ENCODE results near the gene ABCC1.

The ABCC1 gene

GRCh38 chr16:16105646-16106045, 156.2 kb downstream of the ABCC1 start:
- TF ChIP-seq, protein P1, sequence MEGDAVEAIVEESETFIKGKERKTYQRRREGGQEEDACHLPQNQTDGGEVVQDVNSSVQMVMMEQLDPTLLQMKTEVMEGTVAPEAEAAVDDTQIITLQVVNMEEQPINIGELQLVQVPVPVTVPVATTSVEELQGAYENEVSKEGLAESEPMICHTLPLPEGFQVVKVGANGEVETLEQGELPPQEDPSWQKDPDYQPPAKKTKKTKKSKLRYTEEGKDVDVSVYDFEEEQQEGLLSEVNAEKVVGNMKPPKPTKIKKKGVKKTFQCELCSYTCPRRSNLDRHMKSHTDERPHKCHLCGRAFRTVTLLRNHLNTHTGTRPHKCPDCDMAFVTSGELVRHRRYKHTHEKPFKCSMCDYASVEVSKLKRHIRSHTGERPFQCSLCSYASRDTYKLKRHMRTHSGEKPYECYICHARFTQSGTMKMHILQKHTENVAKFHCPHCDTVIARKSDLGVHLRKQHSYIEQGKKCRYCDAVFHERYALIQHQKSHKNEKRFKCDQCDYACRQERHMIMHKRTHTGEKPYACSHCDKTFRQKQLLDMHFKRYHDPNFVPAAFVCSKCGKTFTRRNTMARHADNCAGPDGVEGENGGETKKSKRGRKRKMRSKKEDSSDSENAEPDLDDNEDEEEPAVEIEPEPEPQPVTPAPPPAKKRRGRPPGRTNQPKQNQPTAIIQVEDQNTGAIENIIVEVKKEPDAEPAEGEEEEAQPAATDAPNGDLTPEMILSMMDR (IDR thresholded peaks at IDR 0.05; ENCODE audit: low read depth, low read length): no peak
- no peak for DNase-seq
- peaks cover 2% of the 10 kb centered on the region; the same call in 1 of the 2 replicates for H3K9me3 ChIP-seq
- H3K36me3 ChIP-seq: peaks cover 77% of the 10 kb centered on the region
- no peaks in the 10 kb centered on the region for H3K27me3 ChIP-seq
- no peak overlapping the region for H3K4me3 ChIP-seq (ENCODE audit: low read depth, low read length)
- H3K4me1 ChIP-seq: no peaks in the 10 kb centered on the region

- H3K27me3 ChIP-seq: no peaks in the 10 kb centered on the region
- TF ChIP-seq, protein P1 (IDR thresholded peaks at IDR 0.05; ENCODE audit: low read depth, low read length): no peak
- H3K36me3 ChIP-seq: peaks cover 78% of the 10 kb centered on the region
- no peak overlapping the region for H3K4me3 ChIP-seq (ENCODE audit: low read depth, low read length)
- peaks cover 1% of the 10 kb centered on the region; the same call in 1 of the 2 replicates for H3K9me3 ChIP-seq
- DNase-seq: no peak
- no peaks in the 10 kb centered on the region for H3K4me1 ChIP-seq
Observed at GRCh38 chr16:16106466-16106865, 157.1 kb downstream of the ABCC1 start.

- DNase-seq: no peak
- Histone ChIP-seq H3K27me3 (no peaks in the 10 kb centered on the region), H3K9me3 (no peaks in the 10 kb centered on the region), H3K36me3 (peaks cover 78% of the 10 kb centered on the region), H3K4me1 (no peaks in the 10 kb centered on the region), H3K4me3 (ENCODE audit: low read depth, low read length) (no peak overlapping the region)
- TF ChIP-seq, protein P1 (IDR thresholded peaks at IDR 0.05; ENCODE audit: low read depth, low read length): no peak
Observed at GRCh38 chr16:16107839-16108238, 158.4 kb downstream of the ABCC1 start.

- TF ChIP-seq, protein P1 (IDR thresholded peaks at IDR 0.05; ENCODE audit: low read depth, low read length): no peak
- no peak for DNase-seq
- no peaks in the 10 kb centered on the region for H3K27me3 ChIP-seq
Observed at GRCh38 chr16:16108759-16109158, 159.3 kb downstream of the ABCC1 start.

GRCh38 chr16:16109453-16110110, 160.2 kb downstream of the ABCC1 start:
- H3K36me3 ChIP-seq: peaks cover 78% of the 10 kb centered on the region
- TF ChIP-seq, protein P1 (IDR thresholded peaks at IDR 0.05; ENCODE audit: low read depth, low read length): no peak
- no peaks in the 10 kb centered on the region for H3K9me3 ChIP-seq
- H3K4me3 ChIP-seq (ENCODE audit: low read depth, low read length): no peak overlapping the region
- H3K4me1 ChIP-seq: no peaks in the 10 kb centered on the region
- no peaks in the 10 kb centered on the region for H3K27me3 ChIP-seq
- DNase-seq: no peak

More at GRCh38 chr16:16108759-16109158, 159.3 kb downstream of the ABCC1 start:
- Histone ChIP-seq H3K9me3 (no peaks in the 10 kb centered on the region), H3K4me1 (no peaks in the 10 kb centered on the region), H3K36me3 (peaks cover 78% of the 10 kb centered on the region), H3K4me3 (ENCODE audit: low read depth, low read length) (no peak overlapping the region)

DNA sequence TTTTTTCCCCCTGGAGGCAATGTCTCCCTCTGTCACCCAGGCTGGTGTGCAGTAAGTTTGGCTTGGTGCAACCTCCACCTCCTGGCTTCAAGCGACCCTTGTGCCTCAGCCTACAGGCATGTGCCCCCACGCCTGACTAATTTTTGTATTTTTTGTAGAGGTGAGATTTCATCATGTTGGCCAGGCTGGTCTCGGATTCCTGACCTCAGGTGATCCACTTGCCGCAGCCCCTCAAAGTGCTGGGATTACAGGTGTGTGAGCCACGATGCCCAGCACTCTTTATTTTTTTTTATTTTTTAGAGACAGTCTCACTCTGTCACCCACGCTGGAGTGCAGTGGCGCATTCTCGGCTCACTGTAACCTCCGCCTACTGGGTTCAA, 160.7 kb downstream of the ABCC1 start:
- DNase-seq: no peak
- Histone ChIP-seq H3K9me3 (no peaks in the 10 kb centered on the region), H3K4me1 (no peaks in the 10 kb centered on the region), H3K36me3 (peaks cover 78% of the 10 kb centered on the region), H3K27me3 (no peaks in the 10 kb centered on the region), H3K4me3 (ENCODE audit: low read depth, low read length) (no peak overlapping the region)
- TF ChIP-seq, protein P1 (IDR thresholded peaks at IDR 0.05; ENCODE audit: low read depth, low read length): no peak
